HFFc6 (cell line): ENCODE results near the gene DUS2. TPM values are rescaled to one million over a fixed set of nuclear protein-coding genes. Genes with fewer than 3 reads are reported as not detected.

Experiments used
- DNase-seq: peaks from one replicate; pipeline ENCODE4 v3.0.0-alpha.2; 2018
- H3K27ac Mint-ChIP-seq: 2 replicates; pipeline ENCODE4 v1.8.0; 2020; ENCODE audit warnings: mild to moderate bottlenecking, mixed read lengths
- H3K27me3 Mint-ChIP-seq: 2 replicates; pipeline ENCODE4 v1.8.0; 2021; ENCODE audit warnings: mild to moderate bottlenecking, moderate library complexity, mixed read lengths; ENCODE audit not compliant: insufficient read depth
- H3K36me3 Mint-ChIP-seq: 2 replicates; pipeline ENCODE4 v1.8.0; 2021; ENCODE audit warnings: low read depth, mixed read lengths
- H3K4me1 Mint-ChIP-seq: 2 replicates; pipeline ENCODE4 v1.8.0; 2020; ENCODE audit warnings: low read depth, mixed read lengths
- H3K4me3 Mint-ChIP-seq: 2 replicates; pipeline ENCODE4 v1.8.0; 2020; ENCODE audit warnings: mild to moderate bottlenecking, moderate library complexity, mixed read lengths
- H3K9me3 Mint-ChIP-seq: 2 replicates; pipeline ENCODE4 v1.8.0; 2020; ENCODE audit warnings: mild to moderate bottlenecking, mixed read lengths
- CTCF ChIP-seq: fragments of 200-600 bp; sonication (generic); IDR thresholded peaks from 2 replicates; pipeline ENCODE4 v1.5.0; 2021; ENCODE audit warnings: antibody characterized with exemption, mild to moderate bottlenecking
- total RNA-seq, 6 experiments: library from RNA; stranded (reverse); fragmentation: NEBNext Ultra II Directional; extraction: Animal tissue kit (Norgen Biotek cat#: 25700); gene quantifications; 2 replicates in 1 of 6; 3 replicates in 5 of 6; pipeline ENCODE4 v1.2.3, GENCODE V29; 2021

DUS2 gene
- total RNA-seq, 6 experiments from 2014 or later, result 13.3 to 17.4 (median 15.9) TPM

- no peak for DNase-seq
- no peak overlapping the region for H3K4me3 Mint-ChIP-seq
- H3K9me3 Mint-ChIP-seq, result no peaks in the 10 kb centered on the region
- H3K4me1 Mint-ChIP-seq, result peaks cover 41% of the 10 kb centered on the region
- H3K36me3 Mint-ChIP-seq, result peaks cover under 1% of the 10 kb centered on the region
- H3K27ac Mint-ChIP-seq, result peak overlapping the region; percentile 84
- peaks cover 1% of the 10 kb centered on the region; the same call in 1 of the 2 replicates for H3K27me3 Mint-ChIP-seq
- no peak for TF ChIP-seq CTCF
Measured at GRCh38 chr16:68083239-68083781, 60.2 kb downstream of the DUS2 start.

- Mint-ChIP-seq H3K9me3 (no peaks in the 10 kb centered on the region), H3K36me3 (no peaks in the 10 kb centered on the region), H3K27ac (peak overlapping the region; percentile 84), H3K4me3 (peak overlapping the region; percentile 83; the same call in 1 of the 2 replicates), H3K4me1 (peaks cover 45% of the 10 kb centered on the region), H3K27me3 (peaks cover 1% of the 10 kb centered on the region; the same call in 1 of the 2 replicates)
- TF ChIP-seq CTCF, result no peak; the same call in 1 of the 2 replicates
- DNase-seq, result peak; percentile 48
Measured at GRCh38 chr16:68083861-68084503, 60.9 kb downstream of the DUS2 start.

GRCh38 chr16:68084504-68085258 lies 61.6 kb downstream of the DUS2 start:
- Mint-ChIP-seq H3K27ac (peak overlapping the region; percentile 84), H3K4me1 (peaks cover 48% of the 10 kb centered on the region), H3K27me3 (peaks cover under 1% of the 10 kb centered on the region; the same call in 1 of the 2 replicates), H3K36me3 (no peaks in the 10 kb centered on the region), H3K4me3 (peak overlapping the region; percentile 83), H3K9me3 (no peaks in the 10 kb centered on the region)
- DNase-seq, result peak; percentile 79
- no peak for TF ChIP-seq CTCF

GRCh38 chr16:68085259-68086071 lies 62.4 kb downstream of the DUS2 start, which contains the start of gene NFATC3:
Gene NFATC3, plus strand, starts transcription at chr16:68085370. Its CDS starts 312 bp downstream, at chr16:68085682.
- peaks cover 53% of the 10 kb centered on the region for H3K4me1 Mint-ChIP-seq

More at GRCh38 chr16:68085259-68086071, 62.4 kb downstream of the DUS2 start, which contains the start of gene NFATC3:
- DNase-seq, result peak; percentile 96
- H3K4me3 Mint-ChIP-seq, result peak within 1 kb of the TSS; percentile 90
- H3K27me3 Mint-ChIP-seq, result no peaks in the 10 kb centered on the region
- TF ChIP-seq CTCF, result no peak; the same call in 1 of the 2 replicates
- peak within 1 kb of the TSS; percentile 84 for H3K27ac Mint-ChIP-seq
- no peaks in the 10 kb centered on the region for H3K9me3 Mint-ChIP-seq
- H3K36me3 Mint-ChIP-seq, result no peaks in the 10 kb centered on the region
